Hindlimb muscle (tissue), 1 donor: ENCODE data around the gene STOM. TPM values are rescaled to one million over a fixed set of nuclear protein-coding genes. Genes with fewer than 3 reads are reported as not detected.

Experiments
- DNase-seq: peaks from one replicate; pipeline ENCODE4 v3.0.0-alpha.2; 2013
- polyA plus RNA-seq: library from polyadenylated mRNA; unstranded; fragments of 120-200 nt; gene quantifications from one replicate; pipeline ENCODE4 v1.2.1, GENCODE V29; 2013; ENCODE audit not compliant: insufficient read length

The STOM gene
- polyA plus RNA-seq, 1 donor, result 72.6 TPM

- no peak for DNase-seq
These were observed 51.2 kb downstream of the STOM start for GRCh38 chr9:121318631-121319382.

- DNase-seq, result no peak
These were observed 52.1 kb downstream of the STOM start for GRCh38 chr9:121317737-121318630.

- DNase-seq, result no peak
These were observed 53.1 kb downstream of the STOM start for GRCh38 chr9:121316852-121317373.

GRCh38 chr9:121316378-121316777 is 53.7 kb downstream of the STOM start:
- DNase-seq, result no peak

GRCh38 chr9:121313458-121314152 is 56.4 kb downstream of the STOM start:
- DNase-seq, result no peak

- no peak for DNase-seq
These were observed 57.9 kb downstream of the STOM start for GRCh38 chr9:121312169-121312568.

GRCh38 chr9:121310571-121310970 is 59.5 kb downstream of the STOM start:
- no peak for DNase-seq

GRCh38 chr9:121309833-121310425 is 60.1 kb downstream of the STOM start:
- DNase-seq, result no peak

- no peak for DNase-seq
These were observed 60.9 kb downstream of the STOM start for GRCh38 chr9:121309171-121309570.

- DNase-seq, result no peak
These were observed 61.3 kb downstream of the STOM start for GRCh38 chr9:121308765-121309164.

GRCh38 chr9:121307976-121308375 is 62.1 kb downstream of the STOM start:
- no peak for DNase-seq

GRCh38 chr9:121305269-121305994 is 64.6 kb downstream of the STOM start:
- DNase-seq, result no peak

GRCh38 chr9:121304707-121305106 is 65.3 kb downstream of the STOM start:
- DNase-seq, result no peak

GRCh38 chr9:121303456-121304451 is 66.3 kb downstream of the STOM start:
- DNase-seq, result no peak

GRCh38 chr9:121302786-121303185 is 67.3 kb downstream of the STOM start:
- DNase-seq, result no peak

- DNase-seq, result no peak
These were observed 67.7 kb downstream of the STOM start for GRCh38 chr9:121302341-121302740.

GRCh38 chr9:121301881-121302286 is 68.2 kb downstream of the STOM start:
- DNase-seq, result no peak

- DNase-seq, result no peak
These were observed 69.5 kb downstream of the STOM start for GRCh38 chr9:121300283-121301119.
